ENCODE results near the gene STAC. TPM values are rescaled to one million over a fixed set of nuclear protein-coding genes. Genes with fewer than 3 reads are reported as not detected.
"Not testable (repeated sequence)": the region's sequence is repeated elsewhere in the genome, so short reads cannot be mapped to it uniquely, and the experiment has no call there.

STAC gene
- polyA plus RNA-seq, 1 experiment = 1.5 TPM

GRCh38 chr3:36455406-36455805 lies 75.1 kb downstream of the STAC start:
- Histone ChIP-seq H3K27ac (ENCODE audit: low read depth, low read length) (no peak overlapping the region), H3K4me3 (ENCODE audit: low read depth, low read length) (no peak overlapping the region), H3K27me3 (ENCODE audit: control insufficient read depth, insufficient read depth, low read length) (no peaks in the 10 kb centered on the region), H3K9me3 (ENCODE audit: control insufficient read depth, insufficient read depth, low read length) (peaks cover 3% of the 10 kb centered on the region; the same call in 1 of the 2 replicates)
- TF ChIP-seq, protein P1, sequence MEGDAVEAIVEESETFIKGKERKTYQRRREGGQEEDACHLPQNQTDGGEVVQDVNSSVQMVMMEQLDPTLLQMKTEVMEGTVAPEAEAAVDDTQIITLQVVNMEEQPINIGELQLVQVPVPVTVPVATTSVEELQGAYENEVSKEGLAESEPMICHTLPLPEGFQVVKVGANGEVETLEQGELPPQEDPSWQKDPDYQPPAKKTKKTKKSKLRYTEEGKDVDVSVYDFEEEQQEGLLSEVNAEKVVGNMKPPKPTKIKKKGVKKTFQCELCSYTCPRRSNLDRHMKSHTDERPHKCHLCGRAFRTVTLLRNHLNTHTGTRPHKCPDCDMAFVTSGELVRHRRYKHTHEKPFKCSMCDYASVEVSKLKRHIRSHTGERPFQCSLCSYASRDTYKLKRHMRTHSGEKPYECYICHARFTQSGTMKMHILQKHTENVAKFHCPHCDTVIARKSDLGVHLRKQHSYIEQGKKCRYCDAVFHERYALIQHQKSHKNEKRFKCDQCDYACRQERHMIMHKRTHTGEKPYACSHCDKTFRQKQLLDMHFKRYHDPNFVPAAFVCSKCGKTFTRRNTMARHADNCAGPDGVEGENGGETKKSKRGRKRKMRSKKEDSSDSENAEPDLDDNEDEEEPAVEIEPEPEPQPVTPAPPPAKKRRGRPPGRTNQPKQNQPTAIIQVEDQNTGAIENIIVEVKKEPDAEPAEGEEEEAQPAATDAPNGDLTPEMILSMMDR (IDR thresholded peaks at IDR 0.05; ENCODE audit: low read depth, low read length) = no peak
- ChIA-PET POLR2A (no interaction called here), CTCF (no interaction called here)
- no peak for DNase-seq (ENCODE audit: low read depth, low spot score)

DNA sequence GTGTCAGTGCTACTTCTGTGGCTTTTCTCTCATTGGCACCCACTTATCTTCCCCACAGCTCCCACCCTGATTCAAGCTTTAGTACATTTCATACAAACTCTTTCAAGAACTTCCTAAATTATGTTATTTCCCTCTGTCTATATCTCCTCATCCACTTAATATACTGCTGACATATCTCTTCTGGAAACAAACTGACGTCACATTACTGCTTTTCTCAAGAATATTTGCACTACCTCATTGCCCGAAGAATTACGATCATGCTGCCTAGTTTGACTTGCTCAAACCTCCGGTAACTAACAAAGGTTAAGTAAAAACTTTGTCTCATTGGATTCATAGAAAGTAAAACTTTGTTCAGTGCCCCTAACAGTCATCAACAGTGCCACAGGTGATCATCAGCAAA lies 76.5 kb downstream of the STAC start:
- POLR2A ChIA-PET = no interaction called here
- H3K4me3 ChIP-seq (ENCODE audit: low read depth, low read length) = no peak overlapping the region
- no peak for DNase-seq (ENCODE audit: low read depth, low spot score)
- H3K9me3 ChIP-seq (ENCODE audit: control insufficient read depth, insufficient read depth, low read length) = peaks cover 3% of the 10 kb centered on the region; the same call in 1 of the 2 replicates
- H3K27ac ChIP-seq (ENCODE audit: low read depth, low read length) = no peak overlapping the region
- CTCF ChIA-PET = no interaction called here
- TF ChIP-seq, protein P1 (IDR thresholded peaks at IDR 0.05; ENCODE audit: low read depth, low read length) = no peak
- no peaks in the 10 kb centered on the region for H3K27me3 ChIP-seq (ENCODE audit: control insufficient read depth, insufficient read depth, low read length)

DNA sequence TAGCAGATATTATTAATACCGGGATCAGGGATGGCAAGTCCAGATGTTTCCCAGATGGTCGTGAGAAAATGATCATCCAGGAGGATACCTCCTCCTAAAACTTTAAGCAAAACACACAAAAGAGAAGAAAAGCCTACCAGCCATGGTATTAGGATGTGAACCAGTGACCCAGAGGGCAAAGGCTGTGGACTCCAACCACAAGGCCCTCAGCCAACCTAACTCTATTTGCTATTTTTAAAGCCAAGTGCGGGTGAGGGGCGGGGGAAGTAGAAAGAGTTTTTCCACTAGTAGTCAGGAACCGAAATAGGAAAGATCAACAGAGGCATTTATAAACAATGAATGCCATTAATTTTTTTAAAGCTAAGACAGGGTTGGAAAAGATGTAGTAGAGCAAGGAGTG lies 77.4 kb downstream of the STAC start:
- POLR2A ChIA-PET = no interaction called here
- TF ChIP-seq, protein P1 (IDR thresholded peaks at IDR 0.05; ENCODE audit: low read depth, low read length) = no peak

GRCh38 chr3:36459177-36459576 lies 78.9 kb downstream of the STAC start:
- Histone ChIP-seq H3K4me3 (ENCODE audit: low read depth, low read length) (no peak overlapping the region), H3K9me3 (ENCODE audit: control insufficient read depth, insufficient read depth, low read length) (no peaks in the 10 kb centered on the region), H3K27ac (ENCODE audit: low read depth, low read length) (no peak overlapping the region), H3K27me3 (ENCODE audit: control insufficient read depth, insufficient read depth, low read length) (no peaks in the 10 kb centered on the region)
- ChIA-PET CTCF (no interaction called here), POLR2A (no interaction called here)
- DNase-seq (ENCODE audit: low read depth, low spot score) = no peak
- TF ChIP-seq, protein P1 (IDR thresholded peaks at IDR 0.05; ENCODE audit: low read depth, low read length) = no peak

More for the DNA sequence above, 77.4 kb downstream of the STAC start:
- Histone ChIP-seq H3K9me3 (ENCODE audit: control insufficient read depth, insufficient read depth, low read length) (peaks cover 3% of the 10 kb centered on the region; the same call in 1 of the 2 replicates), H3K27me3 (ENCODE audit: control insufficient read depth, insufficient read depth, low read length) (no peaks in the 10 kb centered on the region), H3K4me3 (ENCODE audit: low read depth, low read length) (no peak overlapping the region), H3K27ac (ENCODE audit: low read depth, low read length) (no peak overlapping the region)
- DNase-seq (ENCODE audit: low read depth, low spot score) = no peak
- CTCF ChIA-PET = no interaction called here

DNA sequence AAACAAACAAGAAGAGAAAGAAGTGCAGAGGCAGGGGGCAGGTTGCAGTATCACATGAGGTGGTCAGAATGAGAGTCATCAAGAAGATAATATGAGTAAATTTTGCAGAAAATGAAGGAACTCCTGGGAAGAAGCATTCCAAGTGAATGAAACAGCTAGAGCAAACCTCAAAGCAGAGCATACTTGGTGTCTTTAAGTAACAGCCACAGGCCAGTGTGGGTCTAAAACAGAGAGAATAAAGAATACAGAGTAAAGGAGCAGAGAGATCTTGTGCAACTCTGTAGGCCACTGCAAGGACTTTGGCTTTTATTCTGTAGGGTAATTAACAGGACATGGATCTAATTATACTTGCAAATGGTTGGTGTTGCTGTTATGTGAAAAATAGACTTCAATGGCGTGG lies 81.3 kb downstream of the STAC start:
- TF ChIP-seq, protein P1 (IDR thresholded peaks at IDR 0.05; ENCODE audit: low read depth, low read length) = no peak
- DNase-seq (ENCODE audit: low read depth, low spot score) = no peak
- ChIA-PET CTCF (no interaction called here), POLR2A (no interaction called here)
- H3K9me3 ChIP-seq (ENCODE audit: control insufficient read depth, insufficient read depth, low read length) = no peaks in the 10 kb centered on the region
- H3K4me3 ChIP-seq (ENCODE audit: low read depth, low read length) = no peak overlapping the region
- no peak overlapping the region for H3K27ac ChIP-seq (ENCODE audit: low read depth, low read length)
- H3K27me3 ChIP-seq (ENCODE audit: control insufficient read depth, insufficient read depth, low read length) = no peaks in the 10 kb centered on the region

DNA sequence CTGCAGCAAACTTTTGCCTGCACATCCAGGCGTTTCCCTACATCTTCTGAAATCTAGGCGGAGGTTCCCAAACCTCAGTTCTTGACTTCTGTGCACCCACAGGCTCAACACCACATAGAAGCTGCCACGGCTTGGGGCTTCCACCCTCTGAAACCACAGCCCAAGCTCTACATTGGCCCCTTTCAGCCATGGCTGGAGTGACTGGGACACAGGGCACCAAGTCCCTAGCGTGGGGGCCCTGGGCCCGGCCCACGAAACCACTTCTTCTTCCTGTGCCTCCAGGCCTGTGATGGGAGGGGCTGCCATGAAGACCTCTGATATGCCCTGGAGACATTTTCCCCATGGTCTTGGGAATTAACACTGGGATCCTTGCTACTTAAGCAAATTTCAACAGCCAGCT lies 91.7 kb downstream of the STAC start:
- CTCF ChIA-PET; H3K27ac ChIP-seq (ENCODE audit: low read depth, low read length); POLR2A ChIA-PET; H3K9me3 ChIP-seq (ENCODE audit: control insufficient read depth, insufficient read depth, low read length); DNase-seq (ENCODE audit: low read depth, low spot score); H3K27me3 ChIP-seq (ENCODE audit: control insufficient read depth, insufficient read depth, low read length); H3K4me3 ChIP-seq (ENCODE audit: low read depth, low read length): not testable (repeated sequence)

All from AG04450 (cell line).